GM18505 (cell line): ENCODE measurements around the gene TMEM213.

Source experiments
- ATAC-seq: cut with Tn5 transposase; IDR thresholded peaks from one replicate; pipeline ENCODE4 v1.9.1; 2021; ENCODE audit not compliant: unreplicated experiment
- POLR2A ChIP-seq: IDR thresholded peaks from 4 replicates; pipeline ENCODE4 v1.6.1; 2011; ENCODE audit warnings: borderline replicate concordance; ENCODE audit not compliant: insufficient read depth, insufficient read length; ENCODE audit errors: extremely low read depth

TMEM213 gene

DNA sequence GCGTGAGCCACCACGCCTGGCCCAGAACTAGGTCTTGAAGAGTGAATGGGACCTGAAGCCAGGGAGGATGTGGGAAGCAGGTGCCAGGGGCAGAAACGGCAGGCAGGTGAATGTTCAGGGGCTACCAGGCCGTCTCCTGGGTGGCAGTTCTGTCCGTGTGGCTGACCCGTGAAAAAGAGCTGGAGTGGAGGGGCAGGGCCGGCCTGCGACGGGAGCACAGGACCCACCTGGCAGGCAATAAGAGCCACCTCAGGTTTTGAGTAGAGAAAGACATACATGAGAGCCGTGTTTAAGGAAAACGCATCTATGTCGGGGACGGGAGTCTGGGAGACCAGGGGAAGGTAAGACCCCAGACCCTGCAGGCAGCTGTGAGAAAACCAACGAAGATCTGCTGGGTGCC, 70.9 kb downstream of the TMEM213 start:
- ATAC-seq, result no peak
- no peak for TF ChIP-seq POLR2A

DNA sequence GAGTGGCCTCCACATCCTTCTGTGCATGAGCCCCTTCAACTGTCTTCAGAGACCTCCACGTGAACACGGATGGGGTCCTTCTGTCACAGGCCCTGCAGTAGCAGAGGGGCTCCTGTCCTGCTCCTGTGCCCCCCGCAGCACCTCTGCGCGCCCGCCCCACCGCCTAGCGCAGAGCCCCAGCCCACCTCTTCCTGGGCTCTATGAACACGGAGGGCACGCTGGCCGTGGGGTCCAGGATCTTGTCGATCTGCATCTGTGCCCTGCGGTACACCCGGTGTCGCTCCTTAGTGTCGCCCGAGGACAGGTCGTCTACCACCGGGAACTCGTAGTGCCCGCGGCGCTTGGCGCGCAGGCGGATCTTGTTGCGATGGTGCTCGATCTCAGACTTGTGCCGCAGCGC, 71.6 kb downstream of the TMEM213 start:
- no peak for ATAC-seq
- TF ChIP-seq POLR2A, result no peak

GRCh38 chr7:138871065-138871813, 73.4 kb downstream of the TMEM213 start:
- no peak for TF ChIP-seq POLR2A
- no peak for ATAC-seq

DNA sequence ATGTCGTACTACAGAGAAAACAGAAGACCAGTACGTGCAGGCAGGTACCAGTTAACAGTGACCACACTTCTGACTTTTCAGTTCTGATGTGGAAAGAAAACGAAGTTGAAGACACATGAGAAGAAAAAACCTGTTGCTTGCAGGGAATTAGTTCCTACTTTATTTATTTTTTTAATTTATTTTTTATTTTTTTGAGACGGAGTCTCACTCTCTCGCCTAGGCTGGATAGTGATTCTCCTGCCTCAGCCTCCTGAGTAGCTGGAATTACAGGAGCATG, 74.0 kb downstream of the TMEM213 start:
- no peak for TF ChIP-seq POLR2A
- no peak for ATAC-seq

DNA sequence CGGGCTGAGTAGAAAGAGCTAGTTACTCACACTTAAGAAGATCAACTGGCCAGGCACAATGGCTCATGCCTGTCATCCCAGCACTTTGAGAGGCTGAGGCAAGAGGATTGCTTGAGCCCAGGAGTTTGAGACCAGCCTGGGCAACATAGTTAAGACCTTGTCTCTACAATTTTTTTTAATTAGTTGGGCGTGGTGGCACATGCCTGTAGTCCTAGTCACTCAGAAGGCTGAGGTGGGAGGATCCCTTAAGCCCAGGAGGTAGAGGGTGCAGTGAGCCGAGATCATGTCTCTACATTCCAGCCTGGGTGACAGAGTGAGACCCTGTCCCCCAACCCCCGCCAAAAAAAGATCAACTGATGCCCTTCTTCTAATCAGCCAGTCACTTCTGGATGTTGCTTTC, 74.8 kb downstream of the TMEM213 start:
- ATAC-seq, result no peak
- TF ChIP-seq POLR2A, result no peak

GRCh38 chr7:138873220-138873892, 75.6 kb downstream of the TMEM213 start:
- no peak for TF ChIP-seq POLR2A

DNA sequence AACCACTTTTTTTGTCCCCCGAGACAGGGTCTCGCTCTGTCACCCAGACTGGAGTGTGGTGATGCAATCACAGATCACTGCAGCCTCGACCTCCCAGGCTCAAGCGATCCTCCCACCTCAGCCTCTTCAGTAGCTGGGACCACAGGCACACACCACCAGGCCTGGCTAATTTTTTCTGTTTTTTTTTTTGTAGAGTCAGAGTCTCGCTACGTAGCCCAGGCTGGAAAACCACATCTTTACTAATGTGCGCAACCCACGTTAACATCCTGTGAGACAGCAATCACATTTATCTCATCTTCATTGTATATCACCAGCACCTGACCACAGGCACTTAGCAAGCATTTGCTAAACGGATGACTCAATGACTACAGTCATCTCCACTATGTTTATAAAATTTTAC, 78.0 kb downstream of the TMEM213 start:
- TF ChIP-seq POLR2A, result no peak
- ATAC-seq, result no peak

More at GRCh38 chr7:138873220-138873892, 75.6 kb downstream of the TMEM213 start:
- no peak for ATAC-seq

DNA sequence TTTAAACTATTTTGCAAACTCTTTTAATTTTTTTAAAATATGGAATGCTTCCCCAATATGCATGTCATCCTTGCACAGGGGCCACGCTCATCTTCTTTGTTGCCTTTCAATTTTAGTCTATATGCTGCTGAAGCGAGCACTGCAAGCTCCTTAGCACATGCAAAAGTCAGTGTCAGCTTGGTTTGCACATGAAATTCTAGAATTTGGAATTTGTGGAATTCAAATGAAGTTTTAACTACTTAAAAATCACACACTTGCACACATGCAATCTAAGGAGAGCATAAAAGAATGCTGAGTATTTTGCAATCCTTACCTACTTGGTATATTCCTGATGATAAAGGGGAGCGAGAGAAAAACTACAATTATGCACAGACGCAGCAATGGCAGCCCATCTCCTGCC, 78.5 kb downstream of the TMEM213 start:
- TF ChIP-seq POLR2A, result no peak
- ATAC-seq, result no peak

DNA sequence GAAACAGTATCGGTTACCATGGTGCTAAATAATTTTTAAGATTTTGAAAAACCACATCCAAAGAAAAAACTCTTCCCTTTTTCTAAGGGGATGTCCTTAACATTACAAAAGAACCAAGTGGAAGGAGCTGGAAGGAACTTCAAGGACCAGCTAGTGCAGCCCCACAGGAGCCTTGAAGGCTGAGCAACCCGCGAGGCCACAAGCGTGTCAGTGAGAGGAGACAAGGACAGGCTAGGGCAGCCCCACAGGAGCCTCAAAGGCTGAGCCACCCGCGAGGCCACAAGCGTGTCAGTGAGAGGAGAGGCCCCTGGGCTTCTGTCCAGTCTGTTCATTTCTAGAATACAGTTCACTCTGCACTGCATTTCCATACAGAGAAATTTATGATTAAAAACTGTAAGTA, 80.3 kb downstream of the TMEM213 start:
- ATAC-seq, result no peak
- no peak for TF ChIP-seq POLR2A

- ATAC-seq, result no peak
- no peak for TF ChIP-seq POLR2A
These were observed 81.1 kb downstream of the TMEM213 start for GRCh38 chr7:138878856-138879255.

DNA sequence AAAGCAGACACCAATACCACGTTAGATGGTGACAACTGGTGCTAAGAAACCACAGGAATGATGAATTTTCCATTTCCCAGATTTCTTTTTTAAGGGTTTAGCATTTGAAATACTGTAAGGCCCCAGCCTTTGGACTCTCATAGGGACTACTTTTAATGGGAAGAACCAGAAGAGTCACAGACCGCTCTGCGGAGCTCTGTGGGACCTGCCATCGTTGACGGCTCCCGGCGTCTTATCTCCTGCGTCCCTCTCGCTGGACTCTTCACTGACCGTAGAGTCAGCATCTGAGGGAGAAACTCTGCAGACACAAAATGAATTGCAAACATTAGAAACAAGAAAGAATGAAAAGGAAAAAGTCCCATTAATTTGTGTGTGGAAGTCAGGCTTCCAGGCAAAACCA, 81.6 kb downstream of the TMEM213 start:
- ATAC-seq, result no peak
- no peak for TF ChIP-seq POLR2A

GRCh38 chr7:138880881-138881578, 83.2 kb downstream of the TMEM213 start:
- no peak for TF ChIP-seq POLR2A
- no peak for ATAC-seq

DNA sequence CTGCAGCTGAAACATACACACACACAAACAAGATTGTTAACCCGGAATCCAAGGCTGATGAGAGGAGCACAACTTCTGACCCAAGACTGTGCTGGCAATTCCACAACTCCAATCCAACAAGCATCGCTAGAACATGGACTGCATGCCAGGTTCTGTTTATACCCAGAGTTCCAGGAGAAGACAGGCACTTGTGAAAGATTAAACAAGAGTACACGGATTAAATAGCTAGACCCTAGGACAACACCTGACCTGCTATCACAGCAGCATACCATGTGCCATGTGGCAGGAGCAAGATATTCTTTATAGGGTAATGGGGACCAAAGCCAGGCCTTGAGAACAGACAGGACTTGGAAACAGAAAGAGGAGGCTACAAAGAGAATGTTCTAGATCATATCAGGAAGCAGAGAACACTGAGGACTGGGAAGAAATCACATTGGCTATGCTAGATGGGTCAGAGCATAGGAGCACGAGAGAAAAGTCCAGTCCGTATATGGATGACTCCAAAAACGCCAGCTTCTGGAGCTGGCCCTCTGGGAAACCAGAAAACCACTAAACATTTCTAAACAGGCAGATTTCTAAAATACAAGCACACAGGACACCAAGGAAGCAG, 83.9 kb downstream of the TMEM213 start:
- TF ChIP-seq POLR2A, result no peak
- ATAC-seq, result no peak

GRCh38 chr7:138882249-138882648, 84.5 kb downstream of the TMEM213 start:
- TF ChIP-seq POLR2A, result no peak
- no peak for ATAC-seq

- no peak for ATAC-seq
- TF ChIP-seq POLR2A, result no peak
These were observed 87.8 kb downstream of the TMEM213 start for GRCh38 chr7:138885383-138886147.
